Embryonic facial prominence (tissue), 1 donor: ENCODE data around the gene OR10P1.
"Not testable (repeated sequence)": the region's sequence is repeated elsewhere in the genome, so short reads cannot be mapped to it uniquely, and the experiment has no call there.

ENCODE experiments used
- DNase-seq: peaks from one replicate; pipeline ENCODE4 v3.0.0-alpha.2; 2016; ENCODE audit errors: extremely low spot score

Gene OR10P1, protein sequence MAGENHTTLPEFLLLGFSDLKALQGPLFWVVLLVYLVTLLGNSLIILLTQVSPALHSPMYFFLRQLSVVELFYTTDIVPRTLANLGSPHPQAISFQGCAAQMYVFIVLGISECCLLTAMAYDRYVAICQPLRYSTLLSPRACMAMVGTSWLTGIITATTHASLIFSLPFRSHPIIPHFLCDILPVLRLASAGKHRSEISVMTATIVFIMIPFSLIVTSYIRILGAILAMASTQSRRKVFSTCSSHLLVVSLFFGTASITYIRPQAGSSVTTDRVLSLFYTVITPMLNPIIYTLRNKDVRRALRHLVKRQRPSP

DNA sequence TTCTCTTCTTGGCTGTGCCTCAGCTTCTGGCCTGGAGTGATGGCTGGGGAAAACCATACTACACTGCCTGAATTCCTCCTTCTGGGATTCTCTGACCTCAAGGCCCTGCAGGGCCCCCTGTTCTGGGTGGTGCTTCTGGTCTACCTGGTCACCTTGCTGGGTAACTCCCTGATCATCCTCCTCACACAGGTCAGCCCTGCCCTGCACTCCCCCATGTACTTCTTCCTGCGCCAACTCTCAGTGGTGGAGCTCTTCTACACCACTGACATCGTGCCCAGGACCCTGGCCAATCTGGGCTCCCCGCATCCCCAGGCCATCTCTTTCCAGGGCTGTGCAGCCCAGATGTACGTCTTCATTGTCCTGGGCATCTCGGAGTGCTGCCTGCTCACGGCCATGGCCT lies at the start of gene OR10P1:
Gene OR10P1 (plus strand): TSS at position 40 of the 400 bp plus-strand sequence. CDS start 0 bp downstream, at position 40.
- DNase-seq: no peak

DNA sequence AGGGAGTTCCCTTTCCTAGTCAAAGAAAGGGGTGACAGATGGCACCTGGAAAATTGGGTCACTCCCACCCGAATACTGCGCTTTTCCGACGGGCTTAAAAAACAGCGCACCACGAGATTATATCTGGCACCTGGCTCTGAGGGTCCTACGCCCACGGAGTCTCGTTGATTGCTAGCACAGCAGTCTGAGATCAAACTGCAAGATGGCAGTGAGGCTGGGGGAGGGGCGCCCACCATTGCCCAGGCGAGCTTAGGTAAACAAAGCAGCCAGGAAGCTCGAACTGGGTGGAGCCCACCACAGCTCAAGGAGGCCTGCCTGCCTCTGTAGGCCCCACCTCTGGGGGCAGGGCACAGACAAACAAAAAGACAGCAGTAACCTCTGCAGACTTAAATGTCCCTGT lies 46.5 kb upstream of the OR10P1 start:
- DNase-seq: not testable (repeated sequence)

DNA sequence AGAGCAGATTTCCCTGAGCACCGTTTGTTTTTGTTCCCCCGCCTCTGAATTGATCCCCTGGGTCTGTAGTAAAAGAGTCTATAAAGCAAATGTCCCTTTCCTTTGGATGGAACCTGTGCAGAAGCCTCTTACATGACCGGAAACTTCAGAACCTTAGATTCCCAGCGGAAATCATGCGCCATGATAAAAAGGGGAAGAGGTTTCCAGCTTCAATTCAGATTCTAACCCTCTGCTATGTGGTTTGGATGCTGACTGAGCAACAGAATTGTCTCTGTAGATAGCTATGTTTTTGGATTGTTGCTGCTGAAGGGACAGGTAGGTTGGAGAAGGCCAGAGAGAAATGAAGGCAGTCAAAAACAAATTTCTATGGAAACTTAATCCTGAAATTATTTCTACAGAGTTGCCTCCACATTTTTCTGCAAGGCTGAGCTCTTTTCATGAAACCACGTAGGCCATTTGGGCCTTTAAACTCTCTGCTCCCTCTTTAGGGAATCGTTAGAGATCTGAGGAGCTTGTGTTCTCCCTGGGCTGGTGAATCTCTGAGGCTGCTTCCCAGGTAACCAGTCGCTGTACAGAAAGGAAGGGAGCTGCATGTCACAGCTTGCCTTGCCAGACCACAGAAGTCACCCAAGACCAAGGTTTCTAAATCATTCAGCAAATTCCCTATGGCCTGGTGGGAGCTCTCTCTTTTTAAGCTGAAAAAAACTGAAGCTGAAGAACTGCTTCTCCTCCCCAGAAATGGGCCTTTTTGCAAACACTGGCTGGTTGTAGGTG lies 28.7 kb upstream of the OR10P1 start:
- DNase-seq: no peak

DNA sequence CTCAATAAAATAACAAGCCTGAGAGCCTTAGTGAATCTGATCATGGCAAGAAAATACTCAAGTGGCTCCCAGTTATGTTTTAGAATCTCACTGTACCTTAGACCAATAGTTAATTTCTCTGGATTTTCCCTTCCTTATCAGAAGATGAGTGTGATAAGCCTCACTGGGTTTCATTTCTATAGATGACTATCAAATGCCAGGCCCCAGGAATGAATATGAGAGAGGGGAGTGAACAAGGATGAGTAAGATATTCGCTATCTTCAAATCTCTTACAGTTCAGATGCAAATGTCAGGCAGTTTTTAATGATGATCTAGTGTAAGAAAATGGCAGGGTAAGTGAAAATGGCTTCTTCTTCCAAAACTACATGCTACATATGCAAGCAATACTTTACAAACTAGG lies 26.1 kb upstream of the OR10P1 start:
- no peak for DNase-seq

DNA sequence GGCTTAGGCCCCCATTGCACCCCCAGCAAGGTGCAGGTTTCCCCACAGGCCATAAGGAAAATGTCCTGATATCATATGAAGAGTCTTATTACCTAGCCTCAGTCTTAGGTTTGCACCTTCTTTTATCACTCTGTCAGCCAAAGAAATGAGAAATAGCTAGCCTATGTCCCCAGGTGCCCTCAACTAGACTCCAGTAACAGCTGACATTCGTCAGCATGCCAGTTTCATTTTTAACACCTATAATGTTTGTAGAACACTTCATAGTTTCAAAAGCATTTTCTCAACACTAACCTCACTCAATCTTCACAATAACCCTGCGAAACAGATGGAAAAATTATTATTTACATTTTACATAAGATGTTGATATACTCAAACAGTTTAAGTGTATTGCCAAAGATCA lies 24.0 kb upstream of the OR10P1 start:
- no peak for DNase-seq

DNA sequence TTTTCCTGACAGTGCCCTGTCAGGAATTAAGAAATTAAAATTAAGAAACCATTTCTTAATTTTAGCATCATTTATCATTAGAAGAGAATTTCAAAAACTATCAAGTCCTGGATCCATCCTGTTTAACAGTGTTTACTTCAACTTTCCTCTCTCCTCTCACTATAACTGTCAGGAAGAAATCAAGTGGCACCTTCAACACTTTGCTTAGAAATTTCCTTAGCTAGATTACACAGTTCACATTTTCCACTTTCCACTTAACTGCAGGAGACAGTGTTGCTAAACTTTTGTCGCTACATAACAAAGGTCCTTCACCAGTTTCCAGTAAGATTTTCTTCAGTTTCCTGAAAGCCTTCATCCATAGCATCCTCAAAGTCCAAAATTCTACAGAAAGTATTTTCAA lies 21.9 kb upstream of the OR10P1 start:
- no peak for DNase-seq

DNA sequence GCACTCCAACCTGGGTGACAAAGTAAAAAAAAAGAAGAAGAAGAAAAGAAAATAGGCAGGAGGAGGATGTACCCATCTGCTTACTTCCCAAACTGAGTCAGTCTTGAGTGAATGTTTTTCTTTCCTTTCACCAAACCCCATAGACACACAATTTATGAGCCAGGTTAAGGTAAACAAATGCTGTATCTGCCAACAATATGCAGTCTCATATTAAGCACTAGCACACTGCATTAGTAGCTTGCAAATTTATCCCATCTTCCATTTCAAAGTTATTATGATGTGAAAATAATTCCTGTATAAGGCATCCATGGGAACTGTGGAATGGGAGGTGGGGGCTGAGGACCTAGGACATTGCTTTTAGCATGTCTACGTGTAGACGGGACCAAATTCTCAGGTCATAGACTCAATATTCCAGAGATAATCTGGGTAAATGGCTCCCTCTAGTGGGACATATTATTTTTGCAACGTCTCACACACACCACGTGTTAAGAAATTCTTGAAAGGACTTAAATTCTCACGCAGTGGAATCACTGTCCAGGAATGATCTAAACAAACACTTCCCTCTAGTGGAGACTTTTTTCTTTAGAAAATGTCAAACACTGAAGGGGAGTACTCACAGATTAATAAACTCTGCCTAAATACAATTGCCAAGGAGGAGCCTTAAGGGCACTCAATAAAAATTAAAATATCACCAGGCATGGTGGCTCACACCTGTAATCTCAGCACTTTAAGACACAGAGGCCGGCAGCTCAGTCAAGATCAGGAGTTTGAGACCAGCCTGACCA lies 17.1 kb upstream of the OR10P1 start:
- DNase-seq: peak; percentile 77

DNA sequence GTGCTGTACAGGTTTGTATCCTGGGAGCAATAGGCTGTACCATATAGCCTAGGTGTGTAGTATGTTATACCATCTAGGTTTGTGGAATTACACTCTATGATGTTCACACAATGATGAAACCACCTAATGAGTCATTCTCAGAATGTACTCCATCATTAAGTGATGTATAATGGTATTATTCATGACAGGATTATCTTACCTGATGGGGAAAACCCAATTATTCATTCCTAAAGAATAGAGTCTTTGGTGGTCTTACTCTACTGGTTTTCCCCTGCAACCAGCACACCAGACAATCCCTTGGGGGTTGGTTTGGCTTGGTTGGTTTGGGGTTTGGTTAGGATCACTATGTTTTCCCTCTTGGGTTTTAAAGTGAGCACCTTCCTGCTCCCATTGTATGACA lies 12.6 kb upstream of the OR10P1 start:
- DNase-seq: no peak

DNA sequence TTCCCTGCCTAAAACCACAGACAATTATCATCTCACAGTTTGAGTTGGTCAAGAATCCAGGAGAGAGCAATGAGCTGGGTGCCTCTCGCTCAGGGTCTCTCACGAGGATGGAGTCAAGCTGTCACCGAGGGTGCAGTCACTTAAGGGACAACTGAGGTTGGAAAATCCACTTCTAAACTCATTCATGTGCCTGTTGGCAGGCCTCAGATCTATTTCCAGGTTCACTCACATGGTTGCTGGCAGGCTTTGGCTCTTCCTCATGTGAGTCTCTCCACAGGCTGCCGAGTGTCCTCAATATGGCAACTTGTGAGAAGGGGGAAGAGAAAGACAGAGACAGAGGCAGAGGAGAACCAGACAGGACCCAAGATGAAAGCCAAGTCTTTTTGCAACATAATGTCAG lies 10.5 kb upstream of the OR10P1 start:
- no peak for DNase-seq

DNA sequence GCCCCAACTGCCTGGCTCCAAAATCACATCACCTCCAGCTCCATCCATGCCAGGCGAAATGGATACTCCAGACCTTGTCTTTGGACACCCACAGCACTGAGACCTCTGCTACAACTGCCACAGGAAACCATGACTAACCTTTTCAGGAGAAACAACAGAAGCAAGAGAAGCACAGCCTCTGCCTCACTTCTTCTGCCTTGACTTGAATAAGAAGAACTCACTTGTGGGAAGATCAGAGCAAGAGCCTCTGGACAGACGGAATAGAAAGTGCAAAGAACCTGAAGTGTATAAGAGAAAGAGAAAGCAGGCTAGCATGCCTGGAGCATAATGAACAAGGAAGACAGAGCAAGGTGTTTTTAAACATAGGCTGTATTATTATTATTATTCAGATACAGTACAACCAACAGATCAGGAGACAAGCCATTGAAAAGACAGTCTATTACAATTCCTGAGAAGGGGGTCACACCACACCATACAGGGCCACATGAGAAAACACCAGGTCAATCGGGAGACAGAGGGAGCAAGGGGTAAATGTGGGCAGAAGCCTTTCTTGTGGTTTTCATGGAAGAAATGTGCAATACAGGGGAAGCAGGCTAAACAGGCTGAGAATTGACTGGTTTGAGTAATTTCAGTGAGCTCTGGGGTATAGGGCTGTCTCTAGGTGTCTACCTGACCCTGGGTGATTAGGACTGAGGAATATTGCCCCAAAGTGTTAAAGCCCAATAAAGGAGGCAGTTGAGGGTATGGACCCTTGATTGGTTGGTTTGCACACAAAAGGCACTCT lies 7.4 kb upstream of the OR10P1 start:
- DNase-seq: no peak

DNA sequence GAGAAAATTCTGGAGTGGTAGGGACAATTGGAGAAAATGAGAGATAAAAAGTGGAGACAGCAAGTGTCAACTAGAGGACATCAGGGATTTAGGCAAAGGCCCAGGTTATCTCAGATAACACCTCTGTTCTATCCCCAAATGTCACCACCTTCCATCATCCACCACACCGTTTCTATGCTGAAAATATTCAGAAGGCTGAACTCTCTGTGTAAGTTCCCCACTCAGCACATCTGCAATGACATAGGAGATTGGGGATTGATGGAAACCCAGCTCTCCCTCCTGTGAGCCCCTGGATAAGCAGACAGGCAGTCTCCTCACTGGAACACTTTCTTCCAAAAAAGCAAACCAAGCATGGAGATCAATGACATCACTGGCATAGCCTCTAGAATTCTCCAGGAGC lies 5.6 kb upstream of the OR10P1 start:
- no peak for DNase-seq

DNA sequence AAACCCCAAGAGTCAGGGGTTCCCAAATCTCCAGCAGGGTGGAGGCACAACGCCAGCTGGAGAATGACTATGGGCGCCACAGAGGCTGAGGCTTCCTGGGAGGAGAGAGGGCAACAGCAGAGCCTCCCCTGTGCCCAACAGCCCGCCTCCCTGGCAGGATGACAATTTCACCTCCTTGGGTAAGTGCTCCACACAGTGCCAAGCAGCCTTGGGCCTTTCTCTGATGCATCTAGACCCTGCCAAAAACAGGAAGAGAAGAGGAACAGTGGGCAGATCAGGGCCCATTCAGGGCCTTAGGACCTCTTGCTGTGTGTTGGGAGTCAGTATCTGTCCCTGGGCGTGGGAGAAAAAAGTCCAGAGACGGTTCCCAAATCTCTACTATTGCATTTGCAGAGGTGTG lies 5.0 kb upstream of the OR10P1 start:
- no peak for DNase-seq

DNA sequence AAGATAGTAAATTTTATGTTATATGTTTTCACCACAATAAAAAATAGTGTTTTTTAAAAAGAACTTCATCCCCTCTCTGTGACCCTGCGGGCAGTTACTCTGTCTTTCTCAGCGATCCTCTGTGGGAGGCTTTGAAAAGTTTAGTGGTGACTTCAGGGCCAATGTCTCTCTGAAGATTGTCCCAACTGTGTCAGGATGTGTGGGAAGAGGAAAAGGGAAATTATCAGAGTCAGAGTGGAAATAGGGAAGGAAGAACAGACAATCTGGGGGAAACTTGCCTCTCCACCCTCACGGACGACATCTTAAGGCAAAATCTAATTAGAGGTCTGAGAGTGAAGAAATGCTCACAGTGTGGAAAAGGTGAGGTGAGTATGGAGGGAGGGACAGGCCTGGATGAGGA lies 3.5 kb upstream of the OR10P1 start:
- no peak for DNase-seq

DNA sequence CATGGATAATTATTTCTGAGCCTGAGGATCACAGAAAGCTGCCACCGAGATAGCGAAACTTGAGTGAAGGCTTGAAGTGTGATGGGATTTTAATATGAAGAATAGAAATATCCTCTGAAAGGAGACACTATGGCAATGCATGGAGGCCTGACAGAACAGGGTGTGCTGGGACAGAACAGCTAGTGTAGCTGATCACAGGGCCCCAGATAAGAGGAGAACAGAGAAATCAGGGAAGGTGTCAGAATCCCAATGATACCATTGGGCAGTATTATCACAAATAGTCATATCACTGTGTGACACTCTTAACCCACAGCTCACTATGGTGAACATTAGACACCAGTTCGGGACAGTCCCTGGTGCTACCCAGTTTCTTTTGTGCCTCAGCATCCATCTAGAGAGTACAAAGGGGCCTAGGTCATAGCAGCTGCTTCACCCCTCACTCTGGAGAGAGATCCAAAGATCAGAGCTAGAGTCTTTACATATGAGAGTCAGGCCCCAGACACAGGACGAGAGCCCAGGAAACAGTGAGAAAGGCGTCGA lies 506 bp upstream of the OR10P1 start:
- DNase-seq: no peak

DNA sequence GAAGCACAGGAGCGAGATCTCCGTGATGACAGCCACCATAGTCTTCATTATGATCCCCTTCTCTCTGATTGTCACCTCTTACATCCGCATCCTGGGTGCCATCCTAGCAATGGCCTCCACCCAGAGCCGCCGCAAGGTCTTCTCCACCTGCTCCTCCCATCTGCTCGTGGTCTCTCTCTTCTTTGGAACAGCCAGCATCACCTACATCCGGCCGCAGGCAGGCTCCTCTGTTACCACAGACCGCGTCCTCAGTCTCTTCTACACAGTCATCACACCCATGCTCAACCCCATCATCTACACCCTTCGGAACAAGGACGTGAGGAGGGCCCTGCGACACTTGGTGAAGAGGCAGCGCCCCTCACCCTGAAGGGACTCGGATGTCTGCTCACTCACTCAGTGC lies 775 bp downstream of the OR10P1 start:
- DNase-seq: no peak

DNA sequence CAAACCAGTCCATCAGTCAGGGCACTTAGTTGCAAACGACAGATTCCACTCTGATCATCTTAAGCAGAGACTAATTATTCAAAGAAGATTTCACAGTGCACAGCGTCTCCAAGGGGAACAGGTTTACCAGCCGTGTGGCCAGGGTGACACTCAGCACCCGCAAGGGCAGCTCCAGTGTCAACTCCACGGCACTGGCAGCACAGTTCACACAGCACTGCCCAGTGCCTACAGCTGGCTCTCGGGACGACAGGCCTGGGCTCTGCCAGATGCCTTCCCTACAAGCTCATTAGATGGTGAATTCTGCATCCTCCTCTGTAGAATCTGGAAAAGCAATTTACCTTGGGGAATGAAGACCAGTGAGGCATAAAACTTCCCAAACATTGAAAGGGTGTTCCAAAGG lies 4.9 kb downstream of the OR10P1 start:
- DNase-seq: no peak

DNA sequence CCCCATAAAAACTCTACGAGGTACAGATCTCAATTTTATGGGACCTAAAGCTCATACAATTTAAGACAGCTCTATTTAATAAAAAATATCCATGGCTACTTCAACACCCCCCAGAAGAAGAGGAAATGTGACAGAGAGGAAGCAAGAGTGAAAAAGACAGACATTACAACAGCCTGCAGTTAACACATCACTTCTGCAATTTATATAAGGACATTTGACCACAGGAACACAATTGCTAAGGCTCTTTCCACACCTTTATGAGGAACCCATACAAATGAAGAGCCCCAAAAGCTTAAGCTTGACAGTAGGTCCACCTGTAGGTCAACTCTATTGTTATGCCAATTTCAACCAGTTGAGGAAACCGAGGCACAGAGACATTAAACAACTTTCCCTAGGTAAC lies 5.6 kb downstream of the OR10P1 start:
- no peak for DNase-seq

DNA sequence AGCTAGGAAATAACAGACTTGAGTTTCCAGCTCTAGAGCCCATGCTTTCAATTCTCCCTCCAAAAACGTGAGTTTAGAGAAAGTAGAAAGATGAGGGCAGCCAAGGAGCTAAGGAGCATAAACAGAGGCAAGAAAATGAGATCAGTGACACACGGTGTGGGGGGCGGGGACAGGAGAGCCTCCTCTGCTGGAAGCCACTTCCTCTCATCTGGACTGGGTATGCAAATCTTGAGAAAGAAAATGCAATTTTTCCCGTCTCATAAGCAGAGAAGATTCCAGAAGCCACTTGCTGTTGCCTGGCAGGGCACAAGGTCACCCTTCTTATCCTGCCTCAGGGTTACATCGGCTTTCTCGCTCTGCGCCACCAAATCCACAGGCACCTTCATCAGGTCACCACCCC lies 6.0 kb downstream of the OR10P1 start:
- DNase-seq: no peak

DNA sequence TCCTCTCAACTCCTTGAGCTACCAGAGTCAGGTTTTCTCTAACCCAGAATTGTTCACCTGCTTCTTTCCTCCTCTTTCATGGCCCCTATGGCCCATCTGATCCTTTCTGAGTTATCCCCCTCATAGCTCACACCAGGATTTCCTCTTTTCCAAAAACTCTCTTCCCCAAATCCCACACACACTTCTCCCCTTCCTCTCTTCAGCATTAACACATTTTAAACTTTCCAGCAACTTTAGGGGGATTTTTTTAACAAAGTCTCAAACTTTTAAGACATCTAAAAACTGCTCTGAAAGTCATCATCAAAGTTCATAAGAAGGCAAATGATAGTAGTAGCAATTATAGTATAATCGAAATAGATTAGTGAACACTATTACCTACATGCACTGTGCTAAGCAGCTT lies 7.9 kb downstream of the OR10P1 start:
- DNase-seq: no peak

DNA sequence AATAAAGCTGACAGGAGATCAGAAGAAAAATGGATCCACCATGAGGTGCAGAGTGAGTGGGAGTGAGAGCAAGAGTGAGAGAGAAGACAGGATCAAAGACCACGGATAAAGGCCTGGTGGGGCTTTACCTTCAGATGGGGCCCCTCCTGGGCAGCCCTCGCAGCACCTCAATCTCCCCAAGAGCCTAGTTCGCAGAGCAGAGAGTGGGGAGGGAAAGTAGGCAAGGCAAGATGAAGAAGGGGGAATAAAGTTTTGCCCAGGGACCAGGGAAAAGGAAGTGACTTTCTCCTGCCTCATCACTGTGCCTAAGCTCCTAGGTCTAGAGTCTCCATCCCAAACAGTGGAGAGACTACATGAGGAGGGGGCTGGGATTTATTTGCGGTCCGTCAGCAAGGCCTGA lies 10.3 kb downstream of the OR10P1 start:
- no peak for DNase-seq

DNA sequence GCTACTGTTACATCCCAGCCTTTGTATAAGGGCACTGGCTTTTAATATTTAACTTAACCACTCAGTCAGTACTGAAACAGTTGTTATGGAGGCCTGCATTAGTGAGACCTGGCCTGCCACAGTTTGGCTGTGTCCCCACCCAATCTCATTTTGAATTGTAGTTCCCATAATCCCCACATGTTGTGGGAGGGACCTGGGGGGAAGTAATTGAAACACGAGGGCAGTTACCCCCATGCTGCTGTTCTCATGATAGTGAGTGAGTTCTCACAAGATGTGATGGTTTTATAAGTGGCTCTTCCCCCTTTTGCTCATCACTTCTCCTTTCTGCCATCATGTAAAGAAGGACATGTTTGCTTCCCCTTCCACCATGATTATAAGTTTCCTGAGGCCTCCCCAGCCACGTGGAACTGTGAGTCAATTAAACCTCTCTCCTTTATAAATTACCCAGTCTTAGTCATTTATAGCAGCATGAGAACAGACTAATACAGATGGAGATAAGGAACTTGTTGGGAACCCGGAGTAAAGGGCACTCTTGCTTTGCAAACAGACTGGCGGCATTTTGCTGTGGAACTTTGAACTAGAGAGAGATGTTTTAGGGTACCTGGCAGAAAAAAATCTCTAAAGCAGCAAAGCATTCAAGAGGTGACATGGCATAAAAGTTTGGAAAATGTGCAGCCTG lies 14.1 kb downstream of the OR10P1 start:
- DNase-seq: not testable (repeated sequence)
